HG02981 (cell line): ENCODE measurements around the gene GPC5.

Source experiments
- ATAC-seq: cut with Tn5 transposase; IDR thresholded peaks from one replicate; pipeline ENCODE4 v1.9.1; 2021; ENCODE audit warnings: mild to moderate bottlenecking, moderate library complexity; ENCODE audit not compliant: unreplicated experiment

Gene GPC5

GRCh38 chr13:92589955-92590354 lies 1191.5 kb downstream of the GPC5 start:
- ATAC-seq = no peak

- ATAC-seq = no peak
These were observed 1192.1 kb downstream of the GPC5 start for GRCh38 chr13:92590503-92590908.

DNA sequence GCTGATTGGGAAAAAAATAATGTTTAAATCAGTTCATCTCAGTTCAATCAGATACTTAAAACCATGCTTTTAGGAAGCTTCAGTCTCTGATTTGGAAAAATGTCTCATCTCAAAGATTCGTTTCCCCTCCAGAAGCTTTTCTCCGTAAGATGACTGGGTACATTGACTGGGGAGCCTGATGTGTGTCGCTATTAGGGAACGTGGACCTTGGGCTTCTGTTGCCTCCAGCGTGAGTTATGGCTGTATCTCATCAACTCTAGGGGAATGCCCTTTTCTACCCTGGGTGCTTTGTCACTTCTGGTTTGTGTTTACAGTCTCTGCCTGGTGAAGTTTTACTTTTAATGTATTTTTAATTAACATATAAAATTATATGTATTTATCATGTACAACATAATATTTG lies 1192.7 kb downstream of the GPC5 start:
- no peak for ATAC-seq

DNA sequence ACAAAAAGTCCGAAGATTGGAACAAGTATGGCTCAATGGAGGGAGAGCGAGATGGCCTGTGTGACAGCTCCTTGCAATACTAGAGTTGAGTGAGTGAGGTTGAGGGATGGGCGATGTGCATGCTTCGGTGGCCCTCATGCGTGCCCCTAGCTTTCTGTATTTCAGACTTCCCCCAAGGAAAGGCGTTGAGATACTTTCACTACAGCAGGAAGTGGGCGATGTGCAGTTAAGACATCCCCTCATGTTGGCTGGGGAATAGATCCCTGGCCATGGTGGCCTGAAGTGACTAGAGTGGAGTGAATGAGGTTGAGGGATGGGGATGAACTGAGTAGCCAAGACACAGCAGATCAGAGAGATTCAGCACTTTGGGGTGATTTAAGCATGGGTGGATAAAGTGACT lies 1194.3 kb downstream of the GPC5 start:
- no peak for ATAC-seq

DNA sequence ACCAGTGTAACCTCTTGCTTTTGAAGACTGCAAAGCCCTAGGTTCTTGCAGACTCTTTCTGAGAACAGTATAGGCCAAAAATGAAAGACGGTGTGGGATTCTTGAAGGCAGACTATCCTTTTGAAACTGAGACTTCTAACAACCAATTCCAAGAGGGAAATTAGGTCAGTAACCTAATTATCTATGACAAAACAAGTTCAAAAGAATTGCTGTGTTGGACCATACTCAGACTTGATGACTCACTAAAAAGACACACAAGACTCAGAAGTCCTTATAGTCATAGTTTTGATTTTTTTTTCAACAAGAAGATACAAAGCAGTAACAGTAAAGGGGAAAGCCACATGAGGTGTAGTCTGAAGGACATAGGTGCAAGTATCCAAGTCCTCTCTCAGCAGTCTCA lies 1204.1 kb downstream of the GPC5 start:
- no peak for ATAC-seq

- no peak for ATAC-seq
These were observed 1211.0 kb downstream of the GPC5 start for GRCh38 chr13:92609376-92609775.

GRCh38 chr13:92612892-92613291 lies 1214.5 kb downstream of the GPC5 start:
- no peak for ATAC-seq

- no peak for ATAC-seq
These were observed 1215.5 kb downstream of the GPC5 start for GRCh38 chr13:92613921-92614320.

- ATAC-seq = no peak
These were observed 1223.6 kb downstream of the GPC5 start for GRCh38 chr13:92621985-92622384.

- ATAC-seq = no peak
These were observed 1224.5 kb downstream of the GPC5 start for GRCh38 chr13:92622905-92623304.

DNA sequence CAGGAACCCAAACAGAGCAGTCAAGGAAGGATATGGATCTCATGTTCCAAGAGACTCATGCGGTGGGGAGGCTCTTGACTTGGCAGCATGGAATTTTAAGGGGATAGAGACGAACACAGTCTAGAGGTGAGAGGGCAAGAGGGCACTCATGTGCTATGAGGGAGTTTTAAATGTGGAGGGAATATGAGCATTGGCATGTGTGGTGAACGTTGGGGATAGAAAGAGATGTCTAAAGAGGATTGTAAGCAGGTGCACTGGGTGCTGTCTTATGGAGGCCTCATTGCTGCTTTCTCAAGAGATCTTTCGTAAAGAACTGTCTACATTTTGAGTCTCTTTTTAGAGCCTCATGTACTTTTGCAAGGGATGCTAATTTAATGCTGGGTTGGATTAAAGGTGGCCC lies 1227.9 kb downstream of the GPC5 start:
- ATAC-seq = no peak

DNA sequence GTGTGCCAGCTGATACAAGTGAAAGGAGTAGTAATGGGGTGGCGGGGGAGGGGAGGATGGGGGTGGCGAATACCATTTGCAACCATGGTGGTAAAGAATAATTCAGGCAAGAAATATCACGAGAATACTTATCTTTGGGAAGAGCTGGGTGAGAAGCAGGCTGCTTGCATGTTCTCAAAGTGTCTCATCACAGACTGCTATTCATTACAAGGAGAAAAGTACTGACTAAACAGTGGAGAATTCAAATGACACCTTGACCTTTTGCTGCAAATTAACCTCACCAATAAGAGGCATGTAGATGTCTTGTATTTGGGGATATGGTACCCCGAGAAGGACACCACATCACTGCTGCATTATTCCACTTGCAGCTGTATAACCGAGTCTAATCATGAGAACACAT lies 1242.5 kb downstream of the GPC5 start:
- ATAC-seq = no peak

GRCh38 chr13:92649140-92649813 lies 1250.9 kb downstream of the GPC5 start:
- ATAC-seq = no peak

DNA sequence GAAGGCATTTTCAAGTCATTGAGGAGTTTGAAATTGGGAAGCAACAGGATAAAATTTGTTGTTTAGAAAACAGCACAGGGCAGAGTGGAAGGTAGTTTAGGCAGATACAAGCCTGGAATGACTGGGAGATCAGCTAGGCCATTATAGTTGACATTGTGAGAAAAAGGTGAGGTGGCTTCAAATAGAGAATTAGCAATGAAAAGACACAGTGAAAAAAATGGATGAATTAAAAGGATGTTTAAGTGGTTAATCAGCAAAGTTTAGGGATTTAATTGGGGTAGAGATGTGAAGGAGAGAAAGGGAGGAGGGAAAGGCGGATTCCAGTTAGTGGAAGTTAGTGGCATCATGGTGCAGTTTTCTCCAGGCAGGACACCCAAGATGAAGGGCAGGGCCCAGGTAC lies 1257.7 kb downstream of the GPC5 start:
- ATAC-seq = no peak

DNA sequence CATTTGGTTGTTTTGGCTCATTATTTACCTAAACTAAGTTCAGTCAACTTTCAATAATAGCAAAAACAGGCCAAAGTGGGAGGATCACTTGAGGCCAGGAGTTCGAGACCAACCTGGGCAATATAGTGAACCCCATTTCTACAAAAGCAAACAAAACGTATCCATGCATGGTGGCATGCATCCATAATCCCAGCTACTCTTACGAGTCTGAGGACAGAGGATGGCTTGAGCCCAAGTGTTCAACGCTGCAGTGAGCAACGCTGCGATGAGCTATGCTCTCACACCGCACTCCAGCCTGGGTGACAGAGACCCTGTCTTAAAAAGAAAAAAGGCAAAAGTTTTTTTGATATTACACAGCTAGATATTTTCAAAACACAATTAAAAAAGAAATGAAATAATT lies 1258.2 kb downstream of the GPC5 start:
- no peak for ATAC-seq

DNA sequence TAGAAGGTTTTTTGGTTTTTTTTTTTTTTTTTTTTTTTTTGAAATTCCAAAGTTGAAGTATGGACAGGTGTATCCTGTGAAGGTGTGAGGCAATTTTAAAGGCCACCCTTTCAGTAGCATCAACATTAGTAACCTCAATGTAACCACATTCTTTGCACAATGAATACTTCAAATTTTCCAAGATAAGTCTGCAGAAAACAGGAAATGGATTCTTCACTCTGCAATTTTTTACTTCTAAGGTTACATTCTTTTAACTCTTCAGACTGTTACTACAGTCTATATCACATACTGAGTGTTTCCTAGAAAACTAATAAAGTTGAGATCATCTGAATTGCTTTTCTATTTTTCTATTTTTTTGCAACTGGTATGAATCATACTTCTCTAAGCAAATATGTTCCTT lies 1259.1 kb downstream of the GPC5 start:
- no peak for ATAC-seq

DNA sequence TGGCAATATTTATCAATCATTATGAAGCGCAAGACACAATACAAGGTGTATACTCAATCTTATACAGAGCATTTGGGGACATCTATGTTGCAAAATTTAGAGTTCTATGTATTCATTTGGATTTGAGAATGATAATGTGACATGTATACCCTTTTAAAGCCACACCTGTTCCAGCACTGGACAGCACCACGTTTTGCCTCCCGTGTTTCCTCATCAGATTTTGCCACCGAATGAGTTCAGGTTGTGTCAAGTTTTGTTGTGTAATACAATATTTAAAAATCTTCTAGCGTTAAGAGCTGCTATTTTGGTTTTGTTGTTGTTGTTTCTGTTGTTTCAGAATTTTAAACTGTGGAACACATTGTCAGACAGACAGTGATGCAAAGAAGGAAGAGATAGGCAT lies 1259.9 kb downstream of the GPC5 start:
- no peak for ATAC-seq

- ATAC-seq = no peak
These were observed 1263.0 kb downstream of the GPC5 start for GRCh38 chr13:92661406-92661805.

DNA sequence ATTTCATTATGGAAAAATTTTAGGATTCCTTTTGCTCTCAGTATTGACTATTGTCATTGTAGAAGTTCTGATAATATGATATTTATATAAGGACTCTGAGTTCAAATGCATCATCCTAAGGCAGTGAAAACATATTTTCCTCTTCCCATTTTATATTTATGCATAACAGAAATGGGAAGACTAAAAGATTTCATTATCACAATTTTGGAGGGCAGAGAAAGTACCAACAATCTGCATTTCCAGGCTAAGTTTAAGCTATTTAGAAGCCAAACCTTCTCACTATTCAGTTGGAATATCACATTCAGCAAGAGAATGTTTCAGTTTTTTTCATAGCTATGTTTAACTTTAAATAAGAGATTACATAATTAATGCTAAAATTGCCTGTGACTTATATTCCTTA lies 1269.7 kb downstream of the GPC5 start:
- no peak for ATAC-seq

GRCh38 chr13:92670096-92670495 lies 1271.7 kb downstream of the GPC5 start:
- ATAC-seq = no peak

- ATAC-seq = no peak
These were observed 1273.4 kb downstream of the GPC5 start for GRCh38 chr13:92671821-92672220.

DNA sequence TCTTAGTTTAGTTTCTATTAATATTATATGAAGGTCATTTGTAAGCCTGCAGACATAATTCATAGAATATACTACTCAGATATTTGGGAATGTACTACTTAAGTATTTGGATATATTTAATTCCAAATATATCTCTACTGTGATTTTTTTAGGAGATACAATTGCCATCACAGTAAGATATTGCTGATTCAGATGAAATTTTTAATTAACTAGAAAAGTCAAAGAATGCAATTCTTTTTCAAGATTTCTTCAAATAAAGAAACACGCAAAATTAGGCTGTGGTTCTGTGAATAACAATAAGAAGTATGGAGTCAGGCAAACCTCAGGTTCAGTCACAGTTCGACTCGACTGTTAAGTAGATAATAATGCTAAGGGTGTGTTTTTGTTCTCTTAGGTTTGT lies 1277.8 kb downstream of the GPC5 start:
- no peak for ATAC-seq

DNA sequence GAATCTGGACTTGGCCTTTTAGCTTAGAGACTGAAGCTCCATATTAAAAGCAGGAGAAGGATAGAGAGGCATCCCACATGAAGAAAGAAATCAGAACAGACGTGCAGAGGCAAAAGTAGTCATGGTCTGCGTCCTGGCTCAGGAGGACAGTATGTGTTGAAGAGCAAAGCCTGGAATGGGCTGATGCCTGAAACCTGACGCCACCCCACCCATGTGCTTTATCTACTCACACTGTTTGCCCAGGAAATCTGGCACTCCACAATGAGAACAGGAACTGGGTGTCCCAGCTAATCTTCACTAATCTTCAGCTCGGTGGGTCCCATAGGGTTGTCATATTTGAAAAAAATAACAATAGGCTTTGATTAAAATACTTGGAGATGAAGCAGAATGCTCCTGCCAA lies 1279.2 kb downstream of the GPC5 start:
- ATAC-seq = no peak
